Transverse colon (tissue), 4 donors: ENCODE measurements around the gene DOCK2. TPM values are rescaled to one million over a fixed set of nuclear protein-coding genes. Genes with fewer than 3 reads are reported as not detected.

Experiments used
- DNase-seq: peaks from one replicate; pipeline ENCODE4 v3.0.0-alpha.2; 2019
- H3K27ac ChIP-seq, 4 donors: fragments of 200-600 bp; sonication (generic); 2 replicates each; pipeline ENCODE4 v1.5.1; 2016 to 2018; ENCODE audit warnings: inconsistent platforms in 4 of 4
- H3K27me3 ChIP-seq: fragments of 200-600 bp; sonication (generic); 2 replicates; pipeline ENCODE4 v1.5.1; 2017; ENCODE audit warnings: inconsistent platforms
- H3K36me3 ChIP-seq, 4 donors: fragments of 200-600 bp; sonication (generic); 2 replicates each; pipeline ENCODE4 v1.5.1; 2017 to 2019; ENCODE audit warnings: inconsistent platforms in 4 of 4
- H3K4me1 ChIP-seq, 4 donors: fragments of 200-600 bp; sonication (generic); 2 replicates each; pipeline ENCODE4 v1.5.1; 2017 to 2020; ENCODE audit warnings: inconsistent platforms in 4 of 4
- H3K4me3 ChIP-seq, 4 donors: fragments of 200-600 bp; sonication (generic); 1 replicate in 1 of 4; 2 replicates in 3 of 4; pipeline versions ENCODE4 v1.5.1 to v1.6.1; 2017 to 2019; ENCODE audit warnings: inconsistent platforms in 4 of 4
- H3K9me3 ChIP-seq, 2 donors: fragments of 200-600 bp; sonication (generic); 2 replicates each; pipeline ENCODE4 v1.5.1; 2017 to 2019; ENCODE audit warnings: inconsistent platforms in 2 of 2
- CTCF ChIP-seq, 5 experiments: fragments of 200-600 bp in 3 of 5; fragments of 450-650 bp in 2 of 5; sonication (generic) in 3 of 5; IDR thresholded peaks; 1 replicate in 2 of 5; 2 replicates in 3 of 5; pipeline ENCODE4 v1.5.1; 2016 to 2017; ENCODE audit warnings: antibody characterized with exemption in 5 of 5, inconsistent platforms in 3 of 5, mild to moderate bottlenecking in 2 of 5, moderate library complexity in 1 of 5
- EP300 ChIP-seq: sonication (generic); formaldehyde crosslinking; IDR thresholded peaks from one replicate; pipeline ENCODE4 v1.6.1; 2017; ENCODE audit warnings: antibody characterized with exemption, low read depth
- POLR2A ChIP-seq: fragments of 450-650 bp; IDR thresholded peaks from one replicate; pipeline ENCODE4 v1.6.1; 2016; ENCODE audit warnings: antibody characterized with exemption, mild to moderate bottlenecking, moderate library complexity
- POLR2AphosphoS5 ChIP-seq, 3 donors: sonication (generic); formaldehyde crosslinking; IDR thresholded peaks; one replicate each; pipeline ENCODE4 v1.6.1; 2016; ENCODE audit warnings: antibody characterized with exemption in 3 of 3
- WGBS, 2 donors: methylation state at CpG; one replicate each; pipeline ENCODE4 v1.1.5; 2018; ENCODE audit warnings: low coverage in 1 of 2; 5-methylcytosine and 5-hydroxymethylcytosine counted together
- in situ Hi-C, 4 donors: fragments of 200-750 bp; cut with MboI; loops; one replicate each; pipeline versions ENCODE4 v1.15.0 to v1.15.1; 2017; ENCODE audit warnings: low sequenced_read_pairs in 3 of 4, low pct_ligation_motif_present in 1 of 4, low pct_unique_long_range_greater_than_20kb in 1 of 4
- intact Hi-C: fragments of 100-400 bp; cut with DNase I; formaldehyde crosslinking; loops from one replicate; pipeline ENCODE4 v1.15.1; 2023; ENCODE audit warnings: low total_unique reads
- total RNA-seq, 4 donors: library from RNA; depleted of rRNA; stranded (reverse); fragments of >200 nt; gene quantifications; one replicate each; pipeline ENCODE4 v1.1.0, GENCODE V29; 2016

DOCK2 gene
- 10 to 100 TPM in 3 of 4 donors, 1 to 10 TPM in 1; 8.3 to 24.0 (median 14.3) TPM for total RNA-seq

GRCh38 chr5:169637085-169637548 is at the start of gene DOCK2:
TSS of gene DOCK2 (plus strand) at chr5:169637275. CDS start at chr5:169637327, 52 bp downstream.
- Histone ChIP-seq H3K4me1 (no peaks in the 10 kb centered on the region), H3K36me3 (no peaks in the 10 kb centered on the region), H3K9me3 (peaks cover 0 to 4% of the 10 kb centered on the region in 2 donors), H3K4me3 (peak within 1 kb of the TSS; percentile 17 to 54 (median 28)), H3K27ac (peak within 1 kb of the TSS; percentile 62 to 82 (median 70)), H3K27me3 (peaks cover 17% of the 10 kb centered on the region)
- intact Hi-C loops (no loop called here), in situ Hi-C loops (no loop called here)
- peak; percentile 72 for DNase-seq
- TF ChIP-seq CTCF (IDR thresholded peaks at IDR 0.05) (no peak), POLR2A (no peak), POLR2AphosphoS5 (IDR thresholded peaks at IDR 0.05) (no peak)
- WGBS, 2 donors = 4% methylated on average over 26 of the region's 42 CpGs; no CpG with 5 or more reads in 1 of the 2 donors

- Histone ChIP-seq H3K9me3 (no peaks in the 10 kb centered on the region), H3K27me3 (no peaks in the 10 kb centered on the region), H3K4me1 (no peaks in the 10 kb centered on the region), H3K27ac (no peak overlapping the region), H3K36me3 (peaks cover 0 to 22% (median 10%) of the 10 kb centered on the region in 4 donors), H3K4me3 (no peak overlapping the region)
- intact Hi-C loops = no loop called here
- 93 to 98% methylated on average over 3 of the region's 3 CpGs for WGBS, 2 donors
- in situ Hi-C loops = loop anchor here in 1 of 4 donors (25.0 kb wide), 1 partner anchor 903 kb away; no protein-coding TSS in a partner anchor
- DNase-seq = no peak
- TF ChIP-seq POLR2AphosphoS5 (IDR thresholded peaks at IDR 0.05) = no peak
- no peak for TF ChIP-seq EP300
- TF ChIP-seq CTCF (IDR thresholded peaks at IDR 0.05) = no peak
- no peak for TF ChIP-seq POLR2A
Observed at GRCh38 chr5:169590602-169591001, 46.5 kb upstream of the DOCK2 start.

GRCh38 chr5:169591636-169592035 is 45.4 kb upstream of the DOCK2 start:
- no peak for TF ChIP-seq POLR2AphosphoS5 (IDR thresholded peaks at IDR 0.05)
- TF ChIP-seq EP300 = no peak
- TF ChIP-seq CTCF (IDR thresholded peaks at IDR 0.05) = no peak
- TF ChIP-seq POLR2A = no peak
- H3K27me3 ChIP-seq = no peaks in the 10 kb centered on the region
- H3K4me3 ChIP-seq = no peak overlapping the region
- H3K4me1 ChIP-seq = no peaks in the 10 kb centered on the region
- DNase-seq = no peak
- H3K9me3 ChIP-seq = no peaks in the 10 kb centered on the region
- no peak overlapping the region for H3K27ac ChIP-seq
- 0% methylated on average over 1 of the region's 1 CpG; no CpG with 5 or more reads in 1 of the 2 donors for WGBS, 2 donors
- H3K36me3 ChIP-seq = peaks cover 0 to 25% (median 11%) of the 10 kb centered on the region in 4 donors
- in situ Hi-C loops = loop anchor here in 1 of 4 donors (25.0 kb wide), 1 partner anchor 904 kb away; no protein-coding TSS in a partner anchor
- intact Hi-C loops = no loop called here

GRCh38 chr5:169592937-169593650 is 44.0 kb upstream of the DOCK2 start:
- Histone ChIP-seq H3K4me3 (no peak overlapping the region), H3K4me1 (no peaks in the 10 kb centered on the region), H3K27me3 (no peaks in the 10 kb centered on the region), H3K9me3 (no peaks in the 10 kb centered on the region), H3K36me3 (peaks cover 0 to 25% (median 12%) of the 10 kb centered on the region in 4 donors), H3K27ac (no peak overlapping the region)
- in situ Hi-C loops = loop anchor here in 1 of 4 donors (25.0 kb wide), 1 partner anchor 906 kb away; no protein-coding TSS in a partner anchor
- no peak for DNase-seq
- 92 to 93% methylated on average over 6 of the region's 6 CpGs for WGBS, 2 donors
- no peak for TF ChIP-seq POLR2A
- TF ChIP-seq EP300 = no peak
- TF ChIP-seq CTCF (IDR thresholded peaks at IDR 0.05) = no peak
- TF ChIP-seq POLR2AphosphoS5 (IDR thresholded peaks at IDR 0.05) = no peak
- intact Hi-C loops = no loop called here
